Measurements from ENCODE around the gene CRIM1. TPM values are rescaled to one million over a fixed set of nuclear protein-coding genes. Genes with fewer than 3 reads are reported as not detected.

Gene CRIM1
- total and polyA plus RNA-seq, 2 of the 8 experiments (the other 6 are each of a cell fraction or from before 2014, with no cell fraction given) = 9.4 to 28.4 TPM

GRCh38 chr2:36367486-36367885 lies 11.9 kb downstream of the CRIM1 start (continued):
- TF ChIP-seq HDAC2 (IDR thresholded peaks at IDR 0.05; ENCODE audit: borderline replicate concordance in 1 of 2, low read depth in 2 of 2, low read length in 2 of 2) (no peak), USF2 (IDR thresholded peaks at IDR 0.05; ENCODE audit: low read length) (no peak), SIRT6 (IDR thresholded peaks at IDR 0.05; ENCODE audit: low read length) (no peak), PHF8 (conservative IDR thresholded peaks at IDR 0.05; ENCODE audit: low read depth, low read length) (no peak), POU5F1 (IDR thresholded peaks at IDR 0.05; ENCODE audit: low read depth, low read length) (no peak)
